HG02763 (cell line): ENCODE measurements around the gene KIF27.
"Not testable (repeated sequence)": the region's sequence is repeated elsewhere in the genome, so short reads cannot be mapped to it uniquely, and the experiment has no call there.

ENCODE experiments used
- ATAC-seq: cut with Tn5 transposase; IDR thresholded peaks from one replicate; pipeline ENCODE4 v1.9.1; 2021; ENCODE audit warnings: mild to moderate bottlenecking, moderate library complexity; ENCODE audit not compliant: unreplicated experiment

The KIF27 gene

DNA sequence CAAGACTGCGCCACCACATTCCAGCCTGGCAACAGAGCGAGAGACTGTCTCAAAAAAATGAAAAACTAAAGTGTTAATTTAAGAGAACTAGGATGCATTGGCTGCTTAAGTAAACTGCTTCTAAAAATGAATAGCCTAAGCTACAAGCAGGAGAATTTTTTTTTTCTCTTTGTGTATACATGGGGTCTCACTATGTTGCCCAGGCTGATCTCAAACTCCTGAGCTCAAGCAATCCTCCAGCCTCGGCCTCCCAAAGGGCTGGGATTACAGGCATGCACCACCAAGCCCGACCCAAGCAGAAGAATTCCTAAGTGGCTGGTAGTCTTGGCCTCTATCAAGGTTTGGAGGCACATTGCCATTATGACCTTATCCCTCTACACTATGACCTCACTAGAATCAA is 106.1 kb downstream of the KIF27 start:
- ATAC-seq = not testable (repeated sequence)

- ATAC-seq = not testable (repeated sequence)
Observed at GRCh38 chr9:83809213-83809612, 112.0 kb downstream of the KIF27 start.

- ATAC-seq = not testable (repeated sequence)
Observed at GRCh38 chr9:83804454-83804853, 116.8 kb downstream of the KIF27 start.

DNA sequence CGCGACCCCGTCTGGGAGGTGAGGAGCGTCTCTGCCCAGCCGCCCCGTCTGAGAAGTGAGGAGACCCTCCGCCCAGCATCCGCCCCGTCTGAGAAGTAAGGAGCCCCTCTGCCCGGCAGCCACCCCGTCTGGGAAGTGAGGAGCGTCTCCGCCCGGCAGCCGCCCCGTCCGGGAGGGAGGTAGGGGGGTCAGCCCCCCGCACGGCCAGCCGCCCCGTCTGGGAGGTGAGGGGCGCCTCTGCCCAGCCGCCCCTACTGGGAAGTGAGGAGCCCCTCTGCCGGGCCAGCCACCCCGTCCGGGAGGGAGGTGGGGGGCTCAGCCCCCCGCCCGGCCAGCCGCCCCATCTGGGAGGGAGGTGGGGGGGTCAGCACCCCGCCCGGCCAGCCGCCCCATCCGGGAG is 117.3 kb downstream of the KIF27 start:
- not testable (repeated sequence) for ATAC-seq

GRCh38 chr9:83800236-83801033 is 120.8 kb downstream of the KIF27 start:
- ATAC-seq = no peak

DNA sequence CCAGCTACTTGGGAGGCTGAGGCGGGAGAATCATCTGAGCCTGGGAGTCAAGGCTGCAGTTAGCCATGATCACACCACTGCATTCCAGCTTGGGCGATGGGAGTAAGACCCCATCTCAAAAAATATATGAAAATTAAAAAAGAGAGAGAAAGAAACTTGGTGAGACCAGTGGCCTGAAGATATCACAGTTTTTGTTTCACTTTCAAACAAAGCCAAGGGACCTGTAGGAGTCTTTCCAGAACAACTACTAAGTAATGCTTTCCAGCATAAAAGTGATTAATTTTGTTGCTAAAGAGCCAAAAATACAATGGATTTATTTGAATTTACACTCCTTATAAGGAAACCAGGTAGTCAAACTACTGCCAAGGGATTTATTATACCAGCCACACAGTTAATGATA is 127.2 kb downstream of the KIF27 start:
- no peak for ATAC-seq

GRCh38 chr9:83792746-83793145 is 128.5 kb downstream of the KIF27 start:
- ATAC-seq = no peak
